ENCODE data around the gene RPH3AL. TPM values are rescaled to one million over a fixed set of nuclear protein-coding genes. Genes with fewer than 3 reads are reported as not detected.
A peak's percentile ranks its signal among the peaks of the same experiment; 100 is the strongest.
"Not testable (repeated sequence)": the region's sequence is repeated elsewhere in the genome, so short reads cannot be mapped to it uniquely, and the experiment has no call there.

RPH3AL gene
- polyA plus RNA-seq, 3 donors = 0.71 to 1.9 (median 1.5) TPM

DNA sequence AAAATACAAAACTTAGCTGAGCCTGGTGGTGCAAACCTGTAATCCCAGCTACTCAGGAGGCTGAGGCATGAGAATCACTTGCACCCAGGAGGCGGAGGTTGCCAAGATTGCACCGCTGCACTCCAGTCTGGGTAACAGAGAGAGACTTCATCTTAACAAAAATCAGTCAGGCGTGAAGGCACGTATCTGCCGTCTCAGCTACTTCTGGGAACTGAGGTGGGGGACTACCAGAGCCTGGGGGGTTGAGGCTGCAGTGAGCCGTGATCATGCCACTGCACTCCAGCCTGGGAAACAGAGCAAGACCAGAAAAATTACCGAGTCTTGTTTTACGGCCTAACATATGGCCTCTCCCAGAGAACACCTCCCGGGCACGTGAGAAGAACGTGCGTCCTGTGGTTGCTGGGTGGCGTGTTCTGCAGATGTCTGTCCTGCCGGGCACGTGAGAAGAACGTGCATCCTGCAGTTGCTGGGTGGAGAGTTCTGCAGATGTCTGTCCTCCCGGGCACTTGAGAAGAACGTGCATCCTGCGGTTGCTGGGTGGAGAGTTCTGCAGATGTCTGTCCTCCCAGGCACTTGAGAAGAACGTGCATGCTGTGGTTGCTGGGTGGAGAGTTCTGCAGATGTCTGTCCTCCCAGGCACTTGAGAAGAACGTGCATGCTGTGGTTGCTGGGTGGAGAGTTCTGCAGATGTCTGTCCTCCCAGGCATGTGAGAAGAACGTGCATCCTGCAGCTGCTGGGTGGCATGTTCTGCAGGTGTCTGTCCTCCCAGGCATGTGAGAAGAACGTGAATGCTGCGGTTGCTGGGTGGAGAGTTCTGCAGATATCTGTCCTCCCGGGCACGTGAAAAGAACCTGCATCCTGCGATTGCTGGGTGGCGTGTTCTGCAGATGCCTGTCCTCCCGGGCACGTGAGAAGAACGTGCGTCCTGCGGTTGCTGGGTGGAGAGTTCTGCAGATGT lies 14.3 kb upstream of the RPH3AL start:
- H3K9me3 ChIP-seq (replicated peaks in 1 of 2; ENCODE audit: control insufficient read depth in 1 of 2, insufficient read depth in 1 of 2, low read length in 2 of 2); H3K4me2 ChIP-seq (replicated peaks; ENCODE audit: extremely low read depth, low read length, poor library complexity, severe bottlenecking); H2AFZ ChIP-seq (ENCODE audit: insufficient read depth, low read depth, low read length, poor library complexity, severe bottlenecking); H4K20me1 ChIP-seq (ENCODE audit: insufficient read depth, low read length); DNase-seq; H3K9ac ChIP-seq (ENCODE audit: insufficient read depth, low read length, poor library complexity, severe bottlenecking); H3K4me3 ChIP-seq (replicated peaks in 1 of 3; ENCODE audit: low read depth in 2 of 3, low read length in 3 of 3); H3K36me3 ChIP-seq (replicated peaks in 1 of 2; ENCODE audit: control insufficient read depth in 1 of 2, insufficient read depth in 2 of 2, low read length in 2 of 2); H3K27ac Mint-ChIP-seq; H3K4me3 Mint-ChIP-seq; H3K79me2 ChIP-seq (ENCODE audit: insufficient read depth, low read length); H3K27ac ChIP-seq (ENCODE audit: low read depth in 1 of 2, low read length in 2 of 2); intact Hi-C loops (cut with micrococcal nuclease); H3K27me3 ChIP-seq (ENCODE audit: control insufficient read depth in 2 of 2, insufficient read depth in 2 of 2, low read length in 2 of 2); H3K36me3 Mint-ChIP-seq: not testable (repeated sequence)
- Mint-ChIP-seq H3K9me3 (peaks cover 7 to 20% (median 18%) of the 10 kb centered on the region in 7 donors), H3K27me3 (ENCODE audit: low read depth in 3 of 3) (peaks cover 6 to 25% (median 13%) of the 10 kb centered on the region in 3 donors), H3K4me1 (peaks cover 14% of the 10 kb centered on the region)
- H3K4me1 ChIP-seq (ENCODE audit: control insufficient read depth in 1 of 2, insufficient read depth in 2 of 2, low read length in 2 of 2) = peaks cover 5 to 11% of the 10 kb centered on the region in 2 donors
- WGBS (ENCODE audit: insufficient coverage) = 86% methylated on average over 33 of the region's 33 CpGs

DNA sequence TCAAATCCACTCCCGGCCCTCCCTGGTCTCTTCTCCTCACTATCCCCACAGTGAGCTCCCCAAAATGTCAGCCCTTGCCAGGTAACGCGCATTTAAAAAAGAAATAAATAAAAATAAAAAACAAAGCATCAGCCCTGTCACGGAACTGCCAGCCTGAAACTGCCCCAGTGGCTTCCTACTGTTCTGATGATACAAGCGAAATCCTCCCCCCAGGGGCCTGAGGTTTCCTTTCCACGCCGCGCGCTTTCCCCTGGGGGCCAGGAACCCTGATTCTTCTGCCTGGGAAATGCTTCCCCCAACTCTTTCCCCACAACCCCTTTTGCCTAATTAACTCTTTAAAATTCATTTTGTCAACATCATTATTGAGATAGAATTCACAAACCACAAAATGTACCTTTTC lies 12.2 kb upstream of the RPH3AL start:
- Histone ChIP-seq H3K27me3 (ENCODE audit: control insufficient read depth in 2 of 2, insufficient read depth in 2 of 2, low read length in 2 of 2) (no peaks in the 10 kb centered on the region), H2AFZ (ENCODE audit: insufficient read depth, low read depth, low read length, poor library complexity, severe bottlenecking) (no peak overlapping the region), H3K9me3 (replicated peaks in 1 of 2; ENCODE audit: control insufficient read depth in 1 of 2, insufficient read depth in 1 of 2, low read length in 2 of 2) (no peaks in the 10 kb centered on the region), H3K9ac (ENCODE audit: insufficient read depth, low read length, poor library complexity, severe bottlenecking) (no peak overlapping the region), H3K4me3 (replicated peaks in 1 of 3; ENCODE audit: low read depth in 2 of 3, low read length in 3 of 3) (peak overlapping the region in 2 of 3 experiments; percentile 16 to 17), H3K4me1 (ENCODE audit: control insufficient read depth in 1 of 2, insufficient read depth in 2 of 2, low read length in 2 of 2) (peaks cover 5 to 11% of the 10 kb centered on the region in 2 donors), H3K79me2 (ENCODE audit: insufficient read depth, low read length) (no peaks in the 10 kb centered on the region), H3K4me2 (replicated peaks; ENCODE audit: extremely low read depth, low read length, poor library complexity, severe bottlenecking) (peak overlapping the region; percentile 8), H3K36me3 (replicated peaks in 1 of 2; ENCODE audit: control insufficient read depth in 1 of 2, insufficient read depth in 2 of 2, low read length in 2 of 2) (no peaks in the 10 kb centered on the region), H4K20me1 (ENCODE audit: insufficient read depth, low read length) (no peaks in the 10 kb centered on the region), H3K27ac (ENCODE audit: low read depth in 1 of 2, low read length in 2 of 2) (no peak overlapping the region)
- peaks cover 7 to 19% (median 15%) of the 10 kb centered on the region in 7 donors for H3K9me3 Mint-ChIP-seq
- no peaks in the 10 kb centered on the region for H3K36me3 Mint-ChIP-seq
- peak overlapping the region; percentile 63 to 72 for H3K4me3 Mint-ChIP-seq
- H3K4me1 Mint-ChIP-seq = peaks cover 14% of the 10 kb centered on the region
- no peak overlapping the region for H3K27ac Mint-ChIP-seq
- intact Hi-C loops (cut with micrococcal nuclease) = no loop called here
- 21% methylated on average over 4 of the region's 9 CpGs for WGBS (ENCODE audit: insufficient coverage)
- peaks cover 6 to 25% (median 15%) of the 10 kb centered on the region in 3 donors for H3K27me3 Mint-ChIP-seq (ENCODE audit: low read depth in 3 of 3)
- TF ChIP-seq, protein P1, sequence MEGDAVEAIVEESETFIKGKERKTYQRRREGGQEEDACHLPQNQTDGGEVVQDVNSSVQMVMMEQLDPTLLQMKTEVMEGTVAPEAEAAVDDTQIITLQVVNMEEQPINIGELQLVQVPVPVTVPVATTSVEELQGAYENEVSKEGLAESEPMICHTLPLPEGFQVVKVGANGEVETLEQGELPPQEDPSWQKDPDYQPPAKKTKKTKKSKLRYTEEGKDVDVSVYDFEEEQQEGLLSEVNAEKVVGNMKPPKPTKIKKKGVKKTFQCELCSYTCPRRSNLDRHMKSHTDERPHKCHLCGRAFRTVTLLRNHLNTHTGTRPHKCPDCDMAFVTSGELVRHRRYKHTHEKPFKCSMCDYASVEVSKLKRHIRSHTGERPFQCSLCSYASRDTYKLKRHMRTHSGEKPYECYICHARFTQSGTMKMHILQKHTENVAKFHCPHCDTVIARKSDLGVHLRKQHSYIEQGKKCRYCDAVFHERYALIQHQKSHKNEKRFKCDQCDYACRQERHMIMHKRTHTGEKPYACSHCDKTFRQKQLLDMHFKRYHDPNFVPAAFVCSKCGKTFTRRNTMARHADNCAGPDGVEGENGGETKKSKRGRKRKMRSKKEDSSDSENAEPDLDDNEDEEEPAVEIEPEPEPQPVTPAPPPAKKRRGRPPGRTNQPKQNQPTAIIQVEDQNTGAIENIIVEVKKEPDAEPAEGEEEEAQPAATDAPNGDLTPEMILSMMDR (IDR thresholded peaks at IDR 0.05) = no peak
- DNase-seq = no peak
